PC-3 (cell line): Measurements from ENCODE around the gene SERPINE2.

Experiments used
- CTCF ChIP-seq: fragments of 300-600 bp; sonication (generic); conservative IDR thresholded peaks from 2 replicates; pipeline ENCODE4 v1.5.1; 2017; ENCODE audit warnings: antibody characterized with exemption, low read depth, mild to moderate bottlenecking, low read length
- EZH2 ChIP-seq: fragments of 300-600 bp; sonication (generic); IDR thresholded peaks from one replicate; pipeline ENCODE4 v1.6.1; 2017; ENCODE audit warnings: antibody characterized with exemption, mild to moderate bottlenecking, low read length; ENCODE audit not compliant: unreplicated experiment

- TF ChIP-seq CTCF (no peak), EZH2 (no peak)
These were observed 39.6 kb upstream of the SERPINE2 start for GRCh38 chr2:224078656-224079055.
